GM18508 (cell line): Measurements from ENCODE around the gene FOXJ2.
"Not testable (repeated sequence)": the region's sequence is repeated elsewhere in the genome, so short reads cannot be mapped to it uniquely, and the experiment has no call there.

Experiments
- ATAC-seq: cut with Tn5 transposase; IDR thresholded peaks from one replicate; pipeline ENCODE4 v1.9.1; 2021; ENCODE audit warnings: moderate number of reproducible peaks; ENCODE audit not compliant: insufficient read depth, unreplicated experiment

The FOXJ2 gene

GRCh38 chr12:8027856-8028255, 4.7 kb upstream of the FOXJ2 start:
- ATAC-seq: no peak

DNA sequence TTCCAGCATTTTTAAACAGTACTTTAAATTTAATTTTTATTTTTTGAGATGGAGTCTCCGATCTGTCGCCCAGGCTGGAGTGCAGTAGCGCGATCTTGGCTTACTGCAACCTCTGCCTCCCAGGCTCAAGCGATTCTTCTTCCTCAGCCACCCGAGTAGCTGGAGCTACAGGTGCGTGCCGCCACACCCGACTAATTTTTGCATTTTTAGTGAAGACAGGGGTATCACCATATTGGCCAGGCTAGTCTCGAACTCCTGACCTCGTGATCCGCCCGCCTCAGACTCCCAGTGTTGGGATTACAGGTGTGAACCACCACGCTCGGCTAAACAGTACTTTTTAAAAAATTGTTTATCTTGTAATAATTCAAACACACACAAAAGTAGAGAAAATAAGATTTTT, 4.2 kb upstream of the FOXJ2 start:
- ATAC-seq: no peak

- no peak for ATAC-seq
These were observed 2.3 kb upstream of the FOXJ2 start for GRCh38 chr12:8030189-8030588.

- ATAC-seq: not testable (repeated sequence)
These were observed 1.5 kb upstream of the FOXJ2 start for GRCh38 chr12:8031017-8031416.

DNA sequence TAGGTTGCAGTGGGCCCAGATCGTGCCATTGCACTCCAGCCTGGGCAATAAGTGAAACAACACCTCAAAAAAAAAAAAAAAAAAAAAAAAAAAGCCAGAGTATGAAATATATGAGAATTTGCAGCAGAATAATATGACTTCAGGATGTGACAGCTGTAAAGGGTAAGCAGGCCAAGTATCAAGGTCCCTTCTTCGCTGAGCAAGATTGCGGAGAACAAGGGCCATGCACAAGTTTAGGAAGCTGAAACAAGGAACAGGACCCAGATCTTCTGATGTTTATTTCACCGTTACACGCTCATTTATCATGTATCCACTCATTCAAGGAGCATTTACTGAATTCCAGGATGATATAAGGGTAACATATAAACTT, 659 bp upstream of the FOXJ2 start:
- ATAC-seq: no peak

DNA sequence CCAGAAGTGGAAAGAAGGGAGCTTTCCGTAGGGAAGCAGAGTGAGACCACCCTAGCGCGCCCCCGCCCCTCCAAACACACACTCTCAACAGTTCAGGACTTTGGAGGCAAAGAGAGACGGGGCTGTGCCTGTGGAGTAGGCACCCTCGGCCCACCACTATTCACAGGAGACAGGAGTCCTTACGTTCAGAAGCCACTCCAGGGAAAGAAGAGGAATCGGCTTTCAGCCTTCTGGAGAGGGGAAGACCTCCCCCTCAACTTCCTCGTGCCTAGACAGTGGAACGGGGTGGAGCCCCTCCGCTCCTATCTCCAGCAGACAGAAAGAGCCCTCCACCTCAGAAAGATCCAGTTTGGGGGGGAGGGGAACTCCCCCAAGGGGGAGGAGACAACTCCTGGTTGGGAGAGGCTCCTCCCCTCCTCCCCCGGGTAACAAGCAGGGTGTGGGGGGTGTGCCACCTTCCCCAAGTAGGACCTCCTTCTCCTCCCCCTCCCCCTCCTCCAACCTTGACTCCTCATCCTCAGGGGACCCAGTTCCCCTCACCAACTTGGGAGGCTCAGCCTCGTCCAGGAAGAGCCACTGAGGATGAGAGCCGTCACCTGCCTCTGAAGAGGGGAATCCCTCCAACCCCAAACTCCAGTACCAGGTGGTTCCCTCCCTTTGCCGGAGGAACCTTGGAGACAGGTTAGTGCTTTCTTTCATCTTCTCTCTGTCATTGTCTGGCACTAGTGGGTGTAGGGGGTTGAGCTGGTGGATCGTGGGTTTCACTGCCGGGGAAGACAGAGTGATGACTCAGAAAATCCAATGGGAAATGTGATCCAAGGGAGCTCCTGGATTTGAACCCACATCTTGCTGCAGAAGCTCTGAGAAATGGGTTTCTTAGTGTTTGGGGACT, 883 bp downstream of the FOXJ2 start:
- ATAC-seq: no peak

- ATAC-seq: no peak
These were observed 2.3 kb downstream of the FOXJ2 start for GRCh38 chr12:8034802-8035201.

- no peak for ATAC-seq
These were observed 3.0 kb downstream of the FOXJ2 start for GRCh38 chr12:8035440-8036010.

- ATAC-seq: no peak
These were observed 3.8 kb downstream of the FOXJ2 start for GRCh38 chr12:8036346-8036745.

GRCh38 chr12:8037046-8037663, 4.6 kb downstream of the FOXJ2 start:
- ATAC-seq: no peak

DNA sequence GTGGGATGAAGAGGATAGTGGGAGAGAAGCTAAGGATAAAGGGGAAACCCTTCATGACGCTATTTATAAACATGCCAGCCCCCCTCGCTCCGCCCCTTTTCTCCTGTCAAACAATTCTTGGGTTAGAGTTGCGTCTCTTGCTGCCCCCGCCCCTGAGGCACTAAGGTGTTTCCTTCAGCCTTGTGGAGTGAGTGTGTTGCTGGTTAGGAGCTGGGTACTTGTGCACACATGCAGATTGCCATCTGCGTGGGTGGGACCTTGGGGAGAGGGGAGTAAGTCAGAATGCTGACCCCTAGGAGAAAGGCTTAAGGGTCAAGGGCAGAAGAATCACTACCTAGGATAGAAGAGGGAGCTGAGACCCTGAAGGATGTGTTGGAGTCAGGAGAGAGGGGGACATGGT, 5.4 kb downstream of the FOXJ2 start:
- no peak for ATAC-seq

GRCh38 chr12:8038659-8039114, 6.2 kb downstream of the FOXJ2 start:
- no peak for ATAC-seq

GRCh38 chr12:8040791-8041190, 8.3 kb downstream of the FOXJ2 start:
- ATAC-seq: no peak

DNA sequence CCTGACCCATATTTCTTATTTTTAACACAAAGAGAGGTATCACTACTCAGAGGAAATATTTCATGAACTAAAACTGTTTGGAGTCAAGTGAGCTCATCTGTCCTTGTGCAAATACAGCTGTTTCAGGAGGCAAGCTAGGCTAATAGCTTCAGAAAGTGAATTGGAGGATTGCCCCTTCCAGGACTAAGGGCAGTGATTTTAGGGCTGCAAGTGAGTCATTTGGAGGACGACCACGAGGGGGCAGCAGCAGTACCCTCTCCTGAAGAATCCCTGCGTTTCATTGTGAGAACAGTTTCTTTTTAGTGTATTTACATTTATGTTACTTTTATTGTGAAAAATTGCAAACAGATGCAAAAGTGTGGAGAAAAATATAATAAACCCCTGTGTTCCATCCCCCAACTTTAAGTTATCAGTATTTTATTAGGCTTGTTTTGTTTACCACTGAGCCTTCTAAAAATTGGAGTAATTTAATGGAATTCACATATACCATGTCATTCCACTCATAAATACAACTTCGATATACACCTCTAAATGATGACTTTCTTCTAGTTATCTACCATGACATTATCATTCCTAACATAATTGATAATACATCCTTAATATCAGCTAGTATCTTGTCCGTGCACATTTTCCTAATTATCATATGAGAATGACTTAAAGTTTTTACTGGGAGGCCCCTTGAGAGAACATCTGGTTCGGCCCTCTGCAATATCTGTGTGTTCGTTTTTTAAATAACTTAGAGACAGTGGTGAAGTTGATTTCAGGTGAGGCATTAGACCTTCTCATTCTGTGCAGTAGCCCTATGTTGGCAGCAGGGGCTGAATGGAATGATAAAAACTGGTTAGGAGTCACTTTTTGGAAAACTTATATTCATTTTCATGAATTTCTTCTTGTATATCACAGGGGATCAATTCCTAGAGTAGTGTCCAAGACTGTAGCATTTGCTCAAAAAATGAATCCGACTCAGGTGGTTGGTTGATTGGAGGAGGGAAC, 13.7 kb downstream of the FOXJ2 start:
- ATAC-seq: no peak

DNA sequence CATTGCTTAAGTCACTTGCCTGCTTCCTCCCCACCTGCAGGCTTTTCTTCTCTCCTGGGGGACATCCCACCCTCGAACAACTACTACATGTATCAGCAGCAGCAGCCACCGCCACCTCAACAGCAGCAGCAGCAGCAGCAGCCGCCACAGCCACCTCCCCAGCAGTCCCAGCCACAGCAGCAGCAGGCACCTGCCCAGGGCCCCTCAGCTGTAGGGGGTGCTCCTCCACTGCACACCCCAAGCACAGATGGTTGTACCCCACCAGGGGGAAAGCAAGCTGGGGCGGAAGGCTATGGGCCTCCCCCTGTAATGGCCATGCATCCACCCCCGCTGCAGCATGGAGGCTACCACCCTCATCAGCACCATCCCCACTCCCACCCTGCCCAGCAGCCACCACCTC, 15.3 kb downstream of the FOXJ2 start:
- no peak for ATAC-seq

DNA sequence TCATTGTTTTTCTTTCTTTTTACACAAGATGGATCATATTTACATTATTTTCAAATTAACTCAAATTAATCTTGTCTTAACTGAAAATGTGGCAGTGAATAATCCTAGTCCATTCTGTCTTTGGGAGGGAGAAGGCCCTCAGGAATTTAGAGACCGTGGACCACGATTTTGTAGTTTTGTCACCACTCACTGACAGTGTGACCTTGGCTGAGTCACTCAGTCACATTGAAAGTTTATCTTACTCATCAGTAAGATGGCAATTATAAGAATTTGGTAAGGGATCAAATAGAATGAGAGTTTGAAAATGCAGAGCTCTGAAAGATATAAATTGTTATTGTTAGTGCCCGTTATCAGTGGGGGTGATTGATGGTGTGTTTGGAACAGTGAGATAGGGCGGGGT, 16.4 kb downstream of the FOXJ2 start:
- ATAC-seq: no peak

- ATAC-seq: no peak
These were observed 18.2 kb downstream of the FOXJ2 start for GRCh38 chr12:8050600-8051250.

DNA sequence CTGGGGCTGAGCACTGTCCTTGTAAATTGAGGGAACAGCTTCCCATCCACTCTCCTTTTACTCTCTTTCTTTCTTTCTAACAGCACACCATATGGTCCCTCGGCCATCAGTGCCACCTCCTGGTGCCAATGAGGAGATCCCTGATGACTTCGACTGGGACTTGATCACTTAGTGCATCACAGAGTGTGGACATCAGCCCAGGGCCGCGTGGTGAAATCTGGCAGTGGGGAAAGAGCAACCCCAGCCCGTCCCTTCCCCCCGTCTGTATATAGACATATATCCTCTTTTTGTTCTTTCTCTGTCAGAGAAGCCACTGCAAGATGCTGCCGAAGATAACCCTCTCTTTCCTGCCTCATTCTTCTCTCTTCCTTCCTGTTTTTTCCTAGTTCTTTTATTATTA, 20.2 kb downstream of the FOXJ2 start:
- ATAC-seq: no peak

DNA sequence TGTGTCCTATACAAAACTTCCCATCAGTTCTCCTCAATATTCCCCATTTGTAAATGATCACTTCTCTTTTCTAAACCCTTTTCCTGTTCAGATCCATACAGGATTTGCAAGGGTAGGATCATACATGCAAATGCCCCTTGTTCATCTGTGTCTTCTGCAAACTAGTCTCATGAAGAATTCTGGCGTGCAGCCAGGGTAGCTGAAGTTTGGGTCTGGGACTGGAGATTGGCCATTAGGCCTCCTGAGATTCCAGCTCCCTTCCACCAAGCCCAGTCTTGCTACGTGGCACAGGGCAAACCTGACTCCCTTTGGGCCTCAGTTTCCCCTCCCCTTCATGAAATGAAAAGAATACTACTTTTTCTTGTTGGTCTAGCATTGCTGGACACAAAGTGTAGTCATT, 22.3 kb downstream of the FOXJ2 start:
- ATAC-seq: no peak

- ATAC-seq: no peak
These were observed 24.8 kb downstream of the FOXJ2 start for GRCh38 chr12:8057306-8057705.
